ENCODE measurements around the gene SRP14.

GRCh38 chr15:40081691-40082194 is 42.8 kb upstream of the SRP14 start:
- TF ChIP-seq, protein P1, sequence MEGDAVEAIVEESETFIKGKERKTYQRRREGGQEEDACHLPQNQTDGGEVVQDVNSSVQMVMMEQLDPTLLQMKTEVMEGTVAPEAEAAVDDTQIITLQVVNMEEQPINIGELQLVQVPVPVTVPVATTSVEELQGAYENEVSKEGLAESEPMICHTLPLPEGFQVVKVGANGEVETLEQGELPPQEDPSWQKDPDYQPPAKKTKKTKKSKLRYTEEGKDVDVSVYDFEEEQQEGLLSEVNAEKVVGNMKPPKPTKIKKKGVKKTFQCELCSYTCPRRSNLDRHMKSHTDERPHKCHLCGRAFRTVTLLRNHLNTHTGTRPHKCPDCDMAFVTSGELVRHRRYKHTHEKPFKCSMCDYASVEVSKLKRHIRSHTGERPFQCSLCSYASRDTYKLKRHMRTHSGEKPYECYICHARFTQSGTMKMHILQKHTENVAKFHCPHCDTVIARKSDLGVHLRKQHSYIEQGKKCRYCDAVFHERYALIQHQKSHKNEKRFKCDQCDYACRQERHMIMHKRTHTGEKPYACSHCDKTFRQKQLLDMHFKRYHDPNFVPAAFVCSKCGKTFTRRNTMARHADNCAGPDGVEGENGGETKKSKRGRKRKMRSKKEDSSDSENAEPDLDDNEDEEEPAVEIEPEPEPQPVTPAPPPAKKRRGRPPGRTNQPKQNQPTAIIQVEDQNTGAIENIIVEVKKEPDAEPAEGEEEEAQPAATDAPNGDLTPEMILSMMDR (IDR thresholded peaks at IDR 0.05): no peak
- TF ChIP-seq ZFX (IDR thresholded peaks at IDR 0.05; ENCODE audit: borderline replicate concordance): no peak
